Neuronal stem cell (in vitro differentiated cells): ENCODE results near the gene SPAG16.

Source experiments
- DNase-seq: peaks from one replicate; pipeline ENCODE4 v3.0.0-alpha.2; 2013; ENCODE audit warnings: low spot score
- H2AFZ ChIP-seq: one replicate; pipeline ENCODE4 v1.6.1; 2013; ENCODE audit warnings: mild to moderate bottlenecking, low read length, inconsistent platforms
- H2AK5ac ChIP-seq: 2 replicates; pipeline ENCODE4 v1.6.1; 2013; ENCODE audit warnings: low read depth, mild to moderate bottlenecking, inconsistent platforms, low read length, moderate library complexity, mixed read lengths
- H2BK120ac ChIP-seq: 2 replicates; pipeline ENCODE4 v1.6.1; 2013; ENCODE audit warnings: low read depth, mild to moderate bottlenecking, inconsistent platforms, low read length, moderate library complexity, mixed read lengths
- H2BK12ac ChIP-seq: one replicate; pipeline ENCODE4 v1.6.1; 2013; ENCODE audit warnings: low read length, inconsistent platforms
- H2BK15ac ChIP-seq: 2 replicates; pipeline ENCODE4 v1.6.1; 2013; ENCODE audit warnings: mild to moderate bottlenecking, low read length, inconsistent platforms, mixed read lengths
- H2BK5ac ChIP-seq: one replicate; pipeline ENCODE4 v1.6.1; 2013; ENCODE audit warnings: inconsistent platforms, mild to moderate bottlenecking, low read length, moderate library complexity
- H3K14ac ChIP-seq: one replicate; pipeline ENCODE4 v1.6.1; 2013; ENCODE audit warnings: low read length, inconsistent platforms
- H3K18ac ChIP-seq: 2 replicates; pipeline ENCODE4 v1.6.1; 2013; ENCODE audit warnings: low read length, inconsistent platforms
- H3K23ac ChIP-seq: 2 replicates; pipeline ENCODE4 v1.6.1; 2013; ENCODE audit warnings: low read depth, mild to moderate bottlenecking, mixed read lengths, low read length, inconsistent platforms; ENCODE audit not compliant: poor library complexity
- H3K27ac ChIP-seq: replicated peaks from 3 replicates; pipeline ENCODE4 v1.5.1; 2013; ENCODE audit warnings: low read length, inconsistent platforms
- H3K27me3 ChIP-seq, 3 experiments: 2 replicates each; pipeline ENCODE4 v1.6.1; 2013; ENCODE audit warnings: low read length in 3 of 3, mild to moderate bottlenecking in 2 of 3, inconsistent platforms in 1 of 3, low read depth in 1 of 3, mixed read lengths in 1 of 3, moderate library complexity in 1 of 3; ENCODE audit not compliant: control insufficient read depth in 3 of 3, insufficient read depth in 3 of 3
- H3K36me3 ChIP-seq, 2 donors: replicated peaks in 1 of 2; 2 replicates each; pipeline ENCODE4 v1.6.1; 2013; ENCODE audit warnings: low read length in 2 of 2; ENCODE audit not compliant: control insufficient read depth in 2 of 2, insufficient read depth in 2 of 2
- H3K4ac ChIP-seq: 2 replicates; pipeline ENCODE4 v1.6.1; 2013; ENCODE audit warnings: inconsistent platforms, mild to moderate bottlenecking, low read length, moderate library complexity
- H3K4me1 ChIP-seq, 2 donors: 1 replicate in 1 of 2; 2 replicates in 1 of 2; pipeline ENCODE4 v1.6.1; 2013; ENCODE audit warnings: low read length in 2 of 2, low read depth in 1 of 2; ENCODE audit not compliant: control insufficient read depth in 2 of 2, insufficient read depth in 1 of 2
- H3K4me2 ChIP-seq: one replicate; pipeline ENCODE4 v1.6.1; 2013; ENCODE audit warnings: mild to moderate bottlenecking, low read length, inconsistent platforms; ENCODE audit not compliant: insufficient read depth, poor library complexity, severe bottlenecking
- H3K4me3 ChIP-seq, 2 donors: 2 replicates each; pipeline ENCODE4 v1.5.1; 2013; ENCODE audit warnings: low read length in 2 of 2, mild to moderate bottlenecking in 2 of 2, inconsistent platforms in 1 of 2, moderate library complexity in 1 of 2
- H3K79me1 ChIP-seq: one replicate; pipeline ENCODE4 v1.6.1; 2013; ENCODE audit warnings: low read depth, mild to moderate bottlenecking, inconsistent platforms, low read length, moderate library complexity
- H3K9ac ChIP-seq: one replicate; pipeline ENCODE4 v1.6.1; 2013; ENCODE audit warnings: mild to moderate bottlenecking, low read depth, low read length, inconsistent platforms; ENCODE audit not compliant: poor library complexity
- H3K9me3 ChIP-seq, 2 donors: replicated peaks in 1 of 2; 2 replicates each; pipeline versions ENCODE3 to v1.6.1; 2013; ENCODE audit warnings: low read length in 2 of 2, mild to moderate bottlenecking in 2 of 2, inconsistent platforms in 1 of 2, low read depth in 1 of 2, mixed read lengths in 1 of 2, moderate library complexity in 1 of 2; ENCODE audit not compliant: control insufficient read depth in 2 of 2, insufficient read depth in 1 of 2
- H4K8ac ChIP-seq: one replicate; pipeline ENCODE4 v1.6.1; 2013; ENCODE audit warnings: low read depth, mild to moderate bottlenecking, inconsistent platforms, low read length, moderate library complexity
- H4K91ac ChIP-seq: one replicate; pipeline ENCODE4 v1.6.1; 2013; ENCODE audit warnings: low read length, low read depth, mild to moderate bottlenecking, inconsistent platforms; ENCODE audit not compliant: poor library complexity
- WGBS, 2 donors: extraction: QIAGEN DNeasy Blood & Tissue Kit; methylation state at CpG; one replicate each; pipeline ENCODE4 v1.1.7; 2013; ENCODE audit warnings: missing lambda C conversion rate in 2 of 2, mixed read lengths in 1 of 2; ENCODE audit not compliant: insufficient read length in 2 of 2, insufficient replicate concordance in 1 of 2; ENCODE audit errors: extremely low coverage in 2 of 2; 5-methylcytosine and 5-hydroxymethylcytosine counted together

The SPAG16 gene

DNA sequence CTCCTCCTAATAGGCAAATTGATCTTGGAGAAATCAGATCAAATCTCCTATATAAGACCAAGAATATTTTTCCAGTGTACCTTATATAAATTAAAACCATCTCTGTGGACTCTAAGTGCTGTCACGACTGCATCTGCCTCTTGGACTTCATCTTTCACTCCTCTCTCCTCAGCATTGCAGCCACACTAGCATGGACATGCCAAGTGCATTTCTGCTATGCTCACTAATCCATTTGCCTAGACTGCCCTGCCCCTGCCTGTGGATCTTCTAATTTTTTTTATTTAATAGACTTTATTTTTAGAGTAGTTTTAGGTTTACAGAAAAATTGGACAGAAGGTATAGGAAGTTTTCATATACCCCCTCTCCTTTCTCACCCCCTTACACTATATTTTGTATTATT is 979.9 kb downstream of the SPAG16 start:
- H4K91ac ChIP-seq: no peak overlapping the region
- WGBS, 2 donors: no CpG with 5 or more reads among the region's 1 CpG
- H2AFZ ChIP-seq: no peak overlapping the region
- no peaks in the 10 kb centered on the region for H3K27me3 ChIP-seq
- no peak overlapping the region for H2BK15ac ChIP-seq
- no peak overlapping the region for H2BK120ac ChIP-seq
- no peak overlapping the region for H2BK12ac ChIP-seq
- no peaks in the 10 kb centered on the region for H3K79me1 ChIP-seq
- no peak overlapping the region for H3K4ac ChIP-seq
- H3K18ac ChIP-seq: no peak overlapping the region
- H3K36me3 ChIP-seq: no peaks in the 10 kb centered on the region
- H3K9me3 ChIP-seq: no peaks in the 10 kb centered on the region
- no peak overlapping the region for H3K14ac ChIP-seq
- H3K4me3 ChIP-seq: no peak overlapping the region
- H2AK5ac ChIP-seq: no peak overlapping the region
- no peak overlapping the region for H2BK5ac ChIP-seq
- no peak overlapping the region for H4K8ac ChIP-seq
- H3K4me1 ChIP-seq: no peaks in the 10 kb centered on the region
- no peak overlapping the region for H3K27ac ChIP-seq
- no peak overlapping the region for H3K4me2 ChIP-seq
- no peak for DNase-seq
- no peak overlapping the region for H3K23ac ChIP-seq
- H3K9ac ChIP-seq: no peak overlapping the region

DNA sequence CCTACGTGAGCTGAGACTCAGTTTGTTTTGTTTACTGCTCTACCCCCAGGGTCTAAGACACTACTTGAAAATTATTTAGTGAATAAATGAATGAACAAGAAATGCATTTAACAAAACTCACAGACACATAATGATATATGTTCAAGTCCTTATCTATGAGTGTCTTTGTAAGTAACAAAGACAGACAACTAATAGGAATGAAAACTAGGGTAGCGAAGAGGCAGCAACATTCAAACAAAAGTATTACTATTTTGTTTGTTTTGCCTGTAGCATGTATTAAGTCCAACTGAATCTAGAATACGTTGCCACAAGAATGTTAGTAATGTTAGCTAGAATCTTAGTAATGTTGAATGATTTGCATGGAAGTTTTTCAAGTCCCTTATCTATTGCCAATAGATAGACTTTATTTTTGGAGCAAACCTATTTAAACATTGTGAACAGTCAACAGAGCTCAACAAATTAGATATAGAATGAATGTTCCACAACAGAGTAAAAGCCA is 981.8 kb downstream of the SPAG16 start:
- no peak overlapping the region for H2BK120ac ChIP-seq
- H3K9me3 ChIP-seq: no peaks in the 10 kb centered on the region
- H3K4me1 ChIP-seq: no peaks in the 10 kb centered on the region
- no peaks in the 10 kb centered on the region for H3K79me1 ChIP-seq
- H3K4me3 ChIP-seq: no peak overlapping the region
- H2BK5ac ChIP-seq: no peak overlapping the region
- no peak overlapping the region for H3K4ac ChIP-seq
- H2BK15ac ChIP-seq: no peak overlapping the region
- H3K23ac ChIP-seq: no peak overlapping the region
- H3K18ac ChIP-seq: no peak overlapping the region
- H3K27me3 ChIP-seq: no peaks in the 10 kb centered on the region
- H2BK12ac ChIP-seq: no peak overlapping the region
- no peak overlapping the region for H2AK5ac ChIP-seq
- no peak overlapping the region for H3K27ac ChIP-seq
- H3K14ac ChIP-seq: no peak overlapping the region
- H3K36me3 ChIP-seq: no peaks in the 10 kb centered on the region
- no peak overlapping the region for H4K8ac ChIP-seq
- no CpG with 5 or more reads among the region's 3 CpGs for WGBS, 2 donors
- DNase-seq: no peak
- no peak overlapping the region for H3K9ac ChIP-seq
- H3K4me2 ChIP-seq: no peak overlapping the region
- H4K91ac ChIP-seq: no peak overlapping the region
- no peak overlapping the region for H2AFZ ChIP-seq

DNA sequence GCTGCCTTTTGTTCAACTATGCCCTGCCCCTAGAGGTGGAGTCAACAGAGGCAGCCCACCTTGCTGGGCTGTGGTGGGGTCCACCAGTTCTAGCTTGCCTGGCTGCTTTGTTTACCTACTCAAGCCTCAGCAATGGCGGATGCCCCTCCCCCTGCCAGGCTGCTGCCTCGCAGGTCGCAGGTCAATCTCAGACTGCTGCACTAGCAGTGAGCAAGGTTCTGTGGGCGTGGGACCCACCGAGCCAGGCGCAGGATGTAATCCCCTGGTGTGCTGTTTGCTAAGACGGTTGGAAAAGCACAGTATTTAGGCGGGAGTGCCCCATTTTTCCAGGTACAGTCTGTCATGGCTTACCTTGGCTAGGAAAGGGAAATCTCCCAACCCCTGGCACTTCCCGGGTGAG is 993.6 kb downstream of the SPAG16 start:
- H2BK120ac ChIP-seq: no peak overlapping the region
- no peak for DNase-seq
- no peaks in the 10 kb centered on the region for H3K36me3 ChIP-seq
- no CpG with 5 or more reads among the region's 9 CpGs for WGBS, 2 donors
- no peak overlapping the region for H4K91ac ChIP-seq
- H3K18ac ChIP-seq: no peak overlapping the region
- no peak overlapping the region for H3K4me2 ChIP-seq
- H2BK12ac ChIP-seq: no peak overlapping the region
- no peak overlapping the region for H3K27ac ChIP-seq
- H3K4ac ChIP-seq: no peak overlapping the region
- no peak overlapping the region for H3K9ac ChIP-seq
- no peak overlapping the region for H2AFZ ChIP-seq
- H3K4me1 ChIP-seq: no peaks in the 10 kb centered on the region
- peaks cover 0 to 5% of the 10 kb centered on the region in 2 donors for H3K9me3 ChIP-seq
- no peak overlapping the region for H2BK5ac ChIP-seq
- no peaks in the 10 kb centered on the region for H3K27me3 ChIP-seq
- no peak overlapping the region for H4K8ac ChIP-seq
- no peak overlapping the region for H3K23ac ChIP-seq
- H2AK5ac ChIP-seq: no peak overlapping the region
- H3K14ac ChIP-seq: no peak overlapping the region
- no peaks in the 10 kb centered on the region for H3K79me1 ChIP-seq
- H3K4me3 ChIP-seq: no peak overlapping the region
- no peak overlapping the region for H2BK15ac ChIP-seq

- H2BK15ac ChIP-seq: no peak overlapping the region
- H3K27ac ChIP-seq: no peak overlapping the region
- no peak overlapping the region for H3K14ac ChIP-seq
- no peak overlapping the region for H3K18ac ChIP-seq
- H3K79me1 ChIP-seq: no peaks in the 10 kb centered on the region
- WGBS, 2 donors: no CpG with 5 or more reads among the region's 3 CpGs
- H2BK120ac ChIP-seq: no peak overlapping the region
- H3K4me3 ChIP-seq: no peak overlapping the region
- H2BK5ac ChIP-seq: no peak overlapping the region
- no peak for DNase-seq
- H3K4ac ChIP-seq: no peak overlapping the region
- H3K4me2 ChIP-seq: no peak overlapping the region
- H3K9me3 ChIP-seq: no peaks in the 10 kb centered on the region
- no peak overlapping the region for H4K91ac ChIP-seq
- no peak overlapping the region for H2AK5ac ChIP-seq
- H4K8ac ChIP-seq: no peak overlapping the region
- no peak overlapping the region for H3K23ac ChIP-seq
- no peak overlapping the region for H3K9ac ChIP-seq
- no peaks in the 10 kb centered on the region for H3K4me1 ChIP-seq
- H3K27me3 ChIP-seq: no peaks in the 10 kb centered on the region
- H2BK12ac ChIP-seq: no peak overlapping the region
- no peaks in the 10 kb centered on the region for H3K36me3 ChIP-seq
- no peak overlapping the region for H2AFZ ChIP-seq
Observed at GRCh38 chr2:214286011-214286410, 1001.7 kb downstream of the SPAG16 start.
